GM04503 (cell line): Measurements from ENCODE around the gene VARS2.

ENCODE experiments used
- DNase-seq: peaks from one replicate; pipeline ENCODE4 v3.0.0-alpha.2; 2012; ENCODE audit warnings: low read depth

The VARS2 gene

GRCh38 chr6:30928677-30929076 is 14.6 kb downstream of the VARS2 start:
- DNase-seq, result no peak

GRCh38 chr6:30930506-30930905 is 16.5 kb downstream of the VARS2 start:
- no peak for DNase-seq

- DNase-seq, result no peak
Measured at GRCh38 chr6:30931272-30931671, 17.2 kb downstream of the VARS2 start.

- DNase-seq, result no peak
Measured at GRCh38 chr6:30931969-30932645, 18.1 kb downstream of the VARS2 start, which contains the start of gene SFTA2. Gene SFTA2 (minus strand): TSS chr6:30932170. CDS start chr6:30932096, 74 bp downstream.

- DNase-seq, result no peak
Measured at GRCh38 chr6:30932665-30933365, 18.8 kb downstream of the VARS2 start.

- no peak for DNase-seq
Measured at GRCh38 chr6:30935018-30935417, 21.0 kb downstream of the VARS2 start.

GRCh38 chr6:30937265-30937664 is 23.2 kb downstream of the VARS2 start:
- no peak for DNase-seq

GRCh38 chr6:30938730-30939129 is 24.7 kb downstream of the VARS2 start:
- no peak for DNase-seq

- no peak for DNase-seq
Measured at GRCh38 chr6:30939473-30939872, 25.4 kb downstream of the VARS2 start.

- no peak for DNase-seq
Measured at GRCh38 chr6:30940361-30940986, 26.4 kb downstream of the VARS2 start, which contains the start of gene MUCL3. Gene MUCL3 (plus strand): TSS chr6:30940973. CDS start chr6:30941000, 27 bp downstream.

GRCh38 chr6:30942338-30943060 is 28.5 kb downstream of the VARS2 start:
- DNase-seq, result peak; percentile 45

- no peak for DNase-seq
Measured at GRCh38 chr6:30944051-30944450, 30.0 kb downstream of the VARS2 start.

- DNase-seq, result no peak
Measured at GRCh38 chr6:30945281-30945680, 31.2 kb downstream of the VARS2 start.

- DNase-seq, result no peak
Measured at GRCh38 chr6:30947231-30947630, 33.2 kb downstream of the VARS2 start.

GRCh38 chr6:30948811-30949210 is 34.8 kb downstream of the VARS2 start:
- no peak for DNase-seq

GRCh38 chr6:30951907-30952469 is 38.0 kb downstream of the VARS2 start:
- DNase-seq, result no peak

GRCh38 chr6:30954631-30955366 is 40.8 kb downstream of the VARS2 start:
- no peak for DNase-seq

- DNase-seq, result no peak
Measured at GRCh38 chr6:30955367-30956042, 41.5 kb downstream of the VARS2 start.

GRCh38 chr6:30957716-30958115 is 43.7 kb downstream of the VARS2 start:
- DNase-seq, result no peak

GRCh38 chr6:30960907-30961673 is 47.1 kb downstream of the VARS2 start:
- no peak for DNase-seq
